ENCODE data around the gene PNKP.

PNKP gene

GRCh38 chr19:49831592-49831991 lies 35.8 kb downstream of the PNKP start:
- no peak overlapping the region for H3K4me3 ChIP-seq (ENCODE audit: control insufficient read depth, low read depth, low read length)
- no peak for TF ChIP-seq CTCF (conservative IDR thresholded peaks at IDR 0.05; ENCODE audit: control insufficient read depth, insufficient read depth, low read depth, low read length)

GRCh38 chr19:49830766-49831165 lies 36.6 kb downstream of the PNKP start:
- no peak for DNase-seq (ENCODE audit: low read depth)
- TF ChIP-seq CTCF (conservative IDR thresholded peaks at IDR 0.05; ENCODE audit: control insufficient read depth, insufficient read depth, low read depth, low read length), result no peak
- H3K4me3 ChIP-seq (ENCODE audit: control insufficient read depth, low read depth, low read length), result no peak overlapping the region

More at GRCh38 chr19:49831592-49831991, 35.8 kb downstream of the PNKP start:
- DNase-seq (ENCODE audit: low read depth), result no peak

- no peak overlapping the region for H3K4me3 ChIP-seq (ENCODE audit: control insufficient read depth, low read depth, low read length)
- DNase-seq (ENCODE audit: low read depth), result no peak
- TF ChIP-seq CTCF (conservative IDR thresholded peaks at IDR 0.05; ENCODE audit: control insufficient read depth, insufficient read depth, low read depth, low read length), result no peak
These were observed 37.7 kb downstream of the PNKP start for GRCh38 chr19:49829721-49830120.

GRCh38 chr19:49829200-49829599 lies 38.2 kb downstream of the PNKP start:
- no peak for TF ChIP-seq CTCF (conservative IDR thresholded peaks at IDR 0.05; ENCODE audit: control insufficient read depth, insufficient read depth, low read depth, low read length)
- H3K4me3 ChIP-seq (ENCODE audit: control insufficient read depth, low read depth, low read length), result no peak overlapping the region
- no peak for DNase-seq (ENCODE audit: low read depth)

- H3K4me3 ChIP-seq (ENCODE audit: control insufficient read depth, low read depth, low read length), result no peak overlapping the region
- no peak for DNase-seq (ENCODE audit: low read depth)
- TF ChIP-seq CTCF (conservative IDR thresholded peaks at IDR 0.05; ENCODE audit: control insufficient read depth, insufficient read depth, low read depth, low read length), result no peak
These were observed 40.3 kb downstream of the PNKP start for GRCh38 chr19:49827034-49827433.

GRCh38 chr19:49824662-49825061 lies 42.7 kb downstream of the PNKP start:
- no peak for TF ChIP-seq CTCF (conservative IDR thresholded peaks at IDR 0.05; ENCODE audit: control insufficient read depth, insufficient read depth, low read depth, low read length)
- no peak overlapping the region for H3K4me3 ChIP-seq (ENCODE audit: control insufficient read depth, low read depth, low read length)
- no peak for DNase-seq (ENCODE audit: low read depth)

- no peak overlapping the region for H3K4me3 ChIP-seq (ENCODE audit: control insufficient read depth, low read depth, low read length)
- no peak for DNase-seq (ENCODE audit: low read depth)
- TF ChIP-seq CTCF (conservative IDR thresholded peaks at IDR 0.05; ENCODE audit: control insufficient read depth, insufficient read depth, low read depth, low read length), result no peak
These were observed 43.9 kb downstream of the PNKP start for GRCh38 chr19:49823472-49823871.
